Measurements from ENCODE around the gene SCIN. TPM values are rescaled to one million over a fixed set of nuclear protein-coding genes. Genes with fewer than 3 reads are reported as not detected.

Gene SCIN
- total and polyA plus RNA-seq, 2 donors (not counting 1 experiment from before 2014, with no cell fraction given): 0.49 to 0.97 TPM

GRCh38 chr7:12583922-12584321 is 13.4 kb downstream of the SCIN start:
- Histone ChIP-seq H3K4me1 (ENCODE audit: control insufficient read depth in 2 of 2, insufficient read depth in 2 of 2, low read length in 2 of 2) (peaks cover 5 to 6% of the 10 kb centered on the region in 2 donors), H3K4me3 (ENCODE audit: control extremely low read depth in 1 of 5, extremely low read depth in 1 of 5, insufficient read depth in 1 of 5, low read depth in 2 of 5, low read length in 4 of 5) (no peak overlapping the region), H2AFZ (ENCODE audit: insufficient read depth, low read depth, low read length, poor library complexity, severe bottlenecking) (no peak overlapping the region), H3K9me3 (ENCODE audit: control extremely low read depth in 1 of 3, control insufficient read depth in 2 of 3, insufficient read depth in 1 of 3, low read length in 2 of 3) (no peaks in the 10 kb centered on the region), H3K9ac (ENCODE audit: low read length) (no peak overlapping the region), H4K20me1 (ENCODE audit: control insufficient read depth, insufficient read depth, low read length, poor library complexity, severe bottlenecking) (no peaks in the 10 kb centered on the region), H3K36me3 (replicated peaks in 1 of 2; ENCODE audit: control extremely low read depth in 1 of 2, control insufficient read depth in 1 of 2, extremely low read depth in 1 of 2, insufficient read depth in 2 of 2, low read length in 1 of 2) (no peaks in the 10 kb centered on the region), H3K4me2 (replicated peaks; ENCODE audit: low read depth, low read length, poor library complexity, severe bottlenecking) (no peak overlapping the region), H3K27me3 (replicated peaks in 1 of 4; ENCODE audit: control extremely low read depth in 1 of 4, control insufficient read depth in 3 of 4, insufficient read depth in 4 of 4, low read length in 3 of 4) (no peaks in the 10 kb centered on the region), H3K27ac (ENCODE audit: low read length in 2 of 2) (no peak overlapping the region), H3K79me2 (ENCODE audit: control insufficient read depth, insufficient read depth, low read length) (no peaks in the 10 kb centered on the region)
- no peak for ATAC-seq (ENCODE audit: low read depth)
- Mint-ChIP-seq H3K27ac (no peak overlapping the region), H3K4me3 (no peak overlapping the region), H3K9me3 (ENCODE audit: insufficient read depth) (no peaks in the 10 kb centered on the region), H3K27me3 (peaks cover under 1% of the 10 kb centered on the region), H3K4me1 (peaks cover 11% of the 10 kb centered on the region)
- POLR2A ChIA-PET: no interaction called here
- WGBS (ENCODE audit: insufficient coverage): no CpG with 5 or more reads among the region's 2 CpGs
- DNase-seq: no peak
- CTCF ChIA-PET: interaction anchor here (1.8 kb wide), 1 partner anchor 59 kb away, joined by 5 read pairs; no protein-coding TSS in a partner anchor
- TF ChIP-seq CTCF (IDR thresholded peaks at IDR 0.05) (no peak), EZH2 (IDR thresholded peaks at IDR 0.05; ENCODE audit: borderline replicate concordance, insufficient read depth, low read depth, low read length, poor library complexity, severe bottlenecking) (no peak)
- intact Hi-C loops (cut with micrococcal nuclease): no loop called here

GRCh38 chr7:12584930-12585329 is 14.4 kb downstream of the SCIN start:
- TF ChIP-seq EZH2 (IDR thresholded peaks at IDR 0.05; ENCODE audit: borderline replicate concordance, insufficient read depth, low read depth, low read length, poor library complexity, severe bottlenecking): no peak
- no peak for TF ChIP-seq CTCF (IDR thresholded peaks at IDR 0.05)
- Histone ChIP-seq H2AFZ (ENCODE audit: insufficient read depth, low read depth, low read length, poor library complexity, severe bottlenecking) (no peak overlapping the region), H3K4me2 (replicated peaks; ENCODE audit: low read depth, low read length, poor library complexity, severe bottlenecking) (peak overlapping the region; percentile 7), H3K79me2 (ENCODE audit: control insufficient read depth, insufficient read depth, low read length) (no peaks in the 10 kb centered on the region), H3K9ac (ENCODE audit: low read length) (no peak overlapping the region), H3K36me3 (replicated peaks in 1 of 2; ENCODE audit: control extremely low read depth in 1 of 2, control insufficient read depth in 1 of 2, extremely low read depth in 1 of 2, insufficient read depth in 2 of 2, low read length in 1 of 2) (no peaks in the 10 kb centered on the region), H3K9me3 (ENCODE audit: control extremely low read depth in 1 of 3, control insufficient read depth in 2 of 3, insufficient read depth in 1 of 3, low read length in 2 of 3) (no peaks in the 10 kb centered on the region), H3K27me3 (replicated peaks in 1 of 4; ENCODE audit: control extremely low read depth in 1 of 4, control insufficient read depth in 3 of 4, insufficient read depth in 4 of 4, low read length in 3 of 4) (no peaks in the 10 kb centered on the region), H4K20me1 (ENCODE audit: control insufficient read depth, insufficient read depth, low read length, poor library complexity, severe bottlenecking) (no peaks in the 10 kb centered on the region), H3K27ac (ENCODE audit: low read length in 2 of 2) (no peak overlapping the region), H3K4me1 (ENCODE audit: control insufficient read depth in 2 of 2, insufficient read depth in 2 of 2, low read length in 2 of 2) (peaks cover 5 to 6% of the 10 kb centered on the region in 2 donors), H3K4me3 (ENCODE audit: control extremely low read depth in 1 of 5, extremely low read depth in 1 of 5, insufficient read depth in 1 of 5, low read depth in 2 of 5, low read length in 4 of 5) (no peak overlapping the region)
- Mint-ChIP-seq H3K27ac (no peak overlapping the region), H3K27me3 (no peaks in the 10 kb centered on the region), H3K9me3 (ENCODE audit: insufficient read depth) (no peaks in the 10 kb centered on the region), H3K4me3 (no peak overlapping the region), H3K4me1 (peaks cover 11% of the 10 kb centered on the region)
- ChIA-PET POLR2A (no interaction called here), CTCF (interaction anchor here (1.8 kb wide), 1 partner anchor 60 kb away, joined by 5 read pairs; no protein-coding TSS in a partner anchor)
- DNase-seq (peak; percentile 10), ATAC-seq (ENCODE audit: low read depth) (peak; percentile 58)
- 10% methylated on average over 7 of the region's 7 CpGs for WGBS (ENCODE audit: insufficient coverage)
- intact Hi-C loops (cut with micrococcal nuclease): no loop called here
